ENCODE measurements around the gene ZNF3. TPM values are rescaled to one million over a fixed set of nuclear protein-coding genes. Genes with fewer than 3 reads are reported as not detected.

The ZNF3 gene
- total RNA-seq, 4 donors from 2014 or later = 37.4 to 42.7 (median 41.0) TPM

DNA sequence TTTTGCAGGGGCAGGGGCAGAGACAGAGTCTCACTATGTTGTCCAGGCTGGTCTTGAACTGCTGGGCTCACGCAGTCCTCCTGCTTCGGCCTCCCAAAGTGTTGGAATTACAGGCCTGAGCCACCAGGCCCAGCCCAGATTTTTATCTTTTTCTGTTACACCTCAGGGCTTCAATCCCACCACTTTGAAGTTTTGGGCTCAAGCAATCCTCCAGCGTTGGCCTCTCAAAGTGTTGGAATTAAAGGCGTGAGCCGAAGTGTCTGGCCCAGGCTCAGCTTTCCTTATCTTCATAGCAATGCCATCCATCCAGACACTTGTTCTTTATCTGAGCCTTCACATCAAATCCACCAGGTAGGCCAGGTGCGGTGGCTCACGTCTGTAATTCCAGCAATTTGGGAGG is 33.5 kb upstream of the ZNF3 start:
- in situ Hi-C loops (cut with MboI; ENCODE audit: low pct_ligation_motif_present in 1 of 4, low pct_unique_long_range_greater_than_20kb in 1 of 4, low sequenced_read_pairs in 3 of 4) (no loop called here), intact Hi-C loops (cut with DNase I; ENCODE audit: low total_unique reads) (no loop called here)
- Histone ChIP-seq H3K4me1 (peaks cover 6 to 12% (median 9%) of the 10 kb centered on the region in 4 donors), H3K4me3 (no peak overlapping the region), H3K27ac (no peak overlapping the region), H3K9me3 (no peaks in the 10 kb centered on the region), H3K27me3 (no peaks in the 10 kb centered on the region), H3K36me3 (peaks cover 0 to 9% (median 4%) of the 10 kb centered on the region in 4 donors)
- no peak for DNase-seq
- TF ChIP-seq EP300 (IDR thresholded peaks at IDR 0.05; ENCODE audit: low read depth) = no peak
- no peak for TF ChIP-seq CTCF (IDR thresholded peaks at IDR 0.05)
- TF ChIP-seq POLR2AphosphoS5 (IDR thresholded peaks at IDR 0.05) = no peak
- no peak for TF ChIP-seq POLR2A (IDR thresholded peaks at IDR 0.05)
- 91 to 96% methylated on average over 5 to 7 of the region's 7 CpGs for WGBS, 2 donors (ENCODE audit: low coverage in 1 of 2)

GRCh38 chr7:100111914-100112313 is 30.4 kb upstream of the ZNF3 start:
- WGBS, 2 donors (ENCODE audit: low coverage in 1 of 2) = 70 to 93% methylated on average over 2 to 13 of the region's 13 CpGs
- H3K36me3 ChIP-seq = peaks cover 0 to 17% (median 8%) of the 10 kb centered on the region in 4 donors

DNA sequence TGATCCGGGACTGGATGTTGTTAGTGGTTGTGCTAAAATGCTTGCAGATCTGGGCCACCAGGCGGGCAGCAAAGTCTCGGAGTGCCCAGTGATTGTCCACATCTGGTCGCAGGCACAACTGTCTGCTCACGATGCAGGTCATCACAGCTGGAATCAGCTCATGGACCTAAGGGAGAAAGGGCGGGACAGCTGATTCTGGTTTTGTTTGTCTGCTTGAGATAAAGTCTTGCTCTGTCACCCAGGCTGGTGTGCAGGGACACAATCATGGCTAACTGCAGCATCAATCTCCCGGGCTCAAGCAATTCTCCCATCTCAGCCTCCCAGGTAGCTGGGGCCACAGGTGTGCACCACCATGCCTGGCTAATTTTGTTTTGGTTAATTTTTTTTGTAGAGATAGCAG is 29.6 kb upstream of the ZNF3 start:
- Histone ChIP-seq H3K9me3 (no peaks in the 10 kb centered on the region), H3K4me3 (no peak overlapping the region), H3K36me3 (peaks cover 0 to 20% (median 9%) of the 10 kb centered on the region in 4 donors), H3K4me1 (no peaks in the 10 kb centered on the region), H3K27me3 (no peaks in the 10 kb centered on the region), H3K27ac (no peak overlapping the region)
- in situ Hi-C loops (cut with MboI; ENCODE audit: low pct_ligation_motif_present in 1 of 4, low pct_unique_long_range_greater_than_20kb in 1 of 4, low sequenced_read_pairs in 3 of 4) = no loop called here
- no peak for DNase-seq
- WGBS, 2 donors (ENCODE audit: low coverage in 1 of 2) = 95% methylated on average over 7 of the region's 7 CpGs; no CpG with 5 or more reads in 1 of the 2 donors
- TF ChIP-seq POLR2AphosphoS5 (IDR thresholded peaks at IDR 0.05) (no peak), EP300 (IDR thresholded peaks at IDR 0.05; ENCODE audit: low read depth) (no peak), CTCF (IDR thresholded peaks at IDR 0.05) (no peak), POLR2A (IDR thresholded peaks at IDR 0.05) (no peak)
- intact Hi-C loops (cut with DNase I; ENCODE audit: low total_unique reads) = no loop called here

More at GRCh38 chr7:100111914-100112313, 30.4 kb upstream of the ZNF3 start:
- H3K4me3 ChIP-seq = no peak overlapping the region
- intact Hi-C loops (cut with DNase I; ENCODE audit: low total_unique reads) (no loop called here), in situ Hi-C loops (cut with MboI; ENCODE audit: low pct_ligation_motif_present in 1 of 4, low pct_unique_long_range_greater_than_20kb in 1 of 4, low sequenced_read_pairs in 3 of 4) (no loop called here)
- no peaks in the 10 kb centered on the region for H3K4me1 ChIP-seq
- no peaks in the 10 kb centered on the region for H3K9me3 ChIP-seq
- no peak for DNase-seq
- H3K27me3 ChIP-seq = no peaks in the 10 kb centered on the region
- TF ChIP-seq EP300 (IDR thresholded peaks at IDR 0.05; ENCODE audit: low read depth) (no peak), CTCF (IDR thresholded peaks at IDR 0.05) (no peak), POLR2A (IDR thresholded peaks at IDR 0.05) (no peak)
- no peak overlapping the region for H3K27ac ChIP-seq

GRCh38 chr7:100109521-100110163 is 28.1 kb upstream of the ZNF3 start:
- peaks cover 0 to 30% (median 9%) of the 10 kb centered on the region in 4 donors for H3K36me3 ChIP-seq
- TF ChIP-seq CTCF (IDR thresholded peaks at IDR 0.05) (no peak), EP300 (IDR thresholded peaks at IDR 0.05; ENCODE audit: low read depth) (no peak), POLR2AphosphoS5 (IDR thresholded peaks at IDR 0.05) (no peak), POLR2A (IDR thresholded peaks at IDR 0.05) (no peak)
- no peaks in the 10 kb centered on the region for H3K9me3 ChIP-seq
- in situ Hi-C loops (cut with MboI; ENCODE audit: low pct_ligation_motif_present in 1 of 4, low pct_unique_long_range_greater_than_20kb in 1 of 4, low sequenced_read_pairs in 3 of 4) (no loop called here), intact Hi-C loops (cut with DNase I; ENCODE audit: low total_unique reads) (no loop called here)
- no peak overlapping the region for H3K27ac ChIP-seq
- no peak overlapping the region for H3K4me3 ChIP-seq
- no peaks in the 10 kb centered on the region for H3K4me1 ChIP-seq
- no peak for DNase-seq
- no peaks in the 10 kb centered on the region for H3K27me3 ChIP-seq
- WGBS, 2 donors (ENCODE audit: low coverage in 1 of 2) = 81 to 85% methylated on average over 5 to 12 of the region's 12 CpGs

Measured in transverse colon (tissue), 4 donors.